ENCODE data around the gene TDRD6.

DNA sequence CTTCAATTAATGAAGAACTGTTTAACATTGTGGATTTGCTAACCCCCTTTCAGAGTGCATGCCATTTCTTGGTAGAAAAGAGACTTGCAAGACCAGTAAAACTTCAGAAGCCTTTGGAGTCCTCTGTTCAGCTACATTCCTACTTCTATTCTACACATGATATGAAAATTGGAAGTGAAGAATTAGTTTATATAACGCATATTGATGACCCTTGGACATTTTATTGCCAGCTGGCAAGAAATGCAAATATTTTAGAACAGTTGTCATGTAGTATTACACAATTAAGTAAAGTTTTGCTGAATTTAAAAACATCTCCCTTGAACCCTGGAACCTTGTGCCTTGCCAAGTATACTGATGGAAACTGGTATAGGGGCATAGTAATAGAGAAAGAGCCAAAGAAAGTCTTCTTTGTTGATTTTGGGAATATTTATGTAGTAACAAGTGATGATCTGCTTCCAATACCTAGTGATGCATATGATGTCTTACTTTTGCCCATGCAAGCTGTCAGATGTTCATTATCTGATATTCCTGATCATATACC is 3.3 kb downstream of the TDRD6 start:
- TF ChIP-seq GATA3 (IDR thresholded peaks at IDR 0.05; ENCODE audit: low read depth, low read length), result no peak
- TF ChIP-seq GATA2 (IDR thresholded peaks at IDR 0.05; ENCODE audit: low read depth, low read length), result no peak

Data from SH-SY5Y (cell line).